ENCODE data around the gene TEAD4. TPM values are rescaled to one million over a fixed set of nuclear protein-coding genes. Genes with fewer than 3 reads are reported as not detected.

Gene TEAD4
- total RNA-seq, 1 donor from 2014 or later = 10.8 TPM

DNA sequence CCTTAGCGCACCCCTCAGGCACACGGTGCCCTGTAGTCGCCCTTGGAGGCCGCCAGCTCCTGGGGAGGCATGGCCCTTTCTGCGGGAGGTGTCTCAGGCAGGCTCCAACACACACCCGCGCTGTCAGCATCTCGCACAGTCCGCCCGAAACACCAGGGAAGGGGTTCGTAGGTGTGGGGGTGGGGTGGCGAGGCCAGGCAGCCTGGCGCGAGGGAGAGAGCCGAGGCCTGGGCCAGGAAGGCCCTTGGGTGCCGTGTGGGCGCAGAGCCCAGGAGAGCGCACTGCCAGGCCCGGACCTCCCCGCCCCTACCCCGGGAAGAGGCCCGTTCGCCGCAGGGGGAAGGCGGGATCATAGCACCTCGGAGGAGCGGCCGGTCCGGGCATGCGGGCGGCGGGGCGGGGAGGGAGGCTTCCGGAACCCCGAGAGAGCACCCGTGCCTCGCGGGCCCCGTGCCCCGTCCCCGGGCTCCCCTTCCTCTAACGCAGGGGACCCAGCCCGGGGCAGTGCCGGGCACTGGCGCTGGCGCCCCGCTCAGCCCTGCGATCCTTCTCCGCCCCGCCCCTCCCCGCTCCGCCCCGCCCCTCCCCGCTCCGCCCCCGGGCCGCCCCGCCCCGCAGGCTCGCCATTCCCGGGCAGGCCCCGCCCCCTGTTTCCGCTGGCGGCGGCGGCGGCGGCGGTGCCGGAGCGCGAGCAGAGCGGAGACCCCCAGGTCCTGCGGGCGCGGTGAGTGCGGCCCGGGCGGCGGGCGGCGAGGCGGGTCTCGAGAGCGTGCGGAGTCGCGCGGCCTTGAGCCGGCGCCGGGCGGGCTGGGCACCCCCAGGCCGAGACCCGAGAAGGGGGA is 117.8 kb downstream of the TEAD4 start, which contains the start of gene TSPAN9:
TSPAN9 (plus strand) TSS at position 650 of the 842 bp plus-strand sequence. CDS start 123,815 bp downstream, outside the sequence.
- peak; percentile 84 for DNase-seq (ENCODE audit: extremely low spot score, unreplicated experiment)
- Mint-ChIP-seq H3K9me3 (no peaks in the 10 kb centered on the region), H3K4me3 (peak within 1 kb of the TSS; percentile 90), H3K4me1 (ENCODE audit: unreplicated experiment) (peaks cover 18% of the 10 kb centered on the region), H3K27ac (peak within 1 kb of the TSS; percentile 82), H3K27me3 (peaks cover 5% of the 10 kb centered on the region), H3K36me3 (peaks cover 16% of the 10 kb centered on the region)
- TF ChIP-seq CTCF (conservative IDR thresholded peaks at IDR 0.05) = no peak

GRCh38 chr12:3077572-3078081 is 118.4 kb downstream of the TEAD4 start:
- peaks cover 5% of the 10 kb centered on the region for H3K27me3 Mint-ChIP-seq
- peak overlapping the region; percentile 63 for H3K27ac Mint-ChIP-seq
- no peaks in the 10 kb centered on the region for H3K9me3 Mint-ChIP-seq
- peaks cover 23% of the 10 kb centered on the region for H3K4me1 Mint-ChIP-seq (ENCODE audit: unreplicated experiment)
- DNase-seq (ENCODE audit: extremely low spot score, unreplicated experiment) = no peak
- peak overlapping the region; percentile 89 for H3K4me3 Mint-ChIP-seq
- peaks cover 23% of the 10 kb centered on the region for H3K36me3 Mint-ChIP-seq
- no peak for TF ChIP-seq CTCF (conservative IDR thresholded peaks at IDR 0.05)

DNA sequence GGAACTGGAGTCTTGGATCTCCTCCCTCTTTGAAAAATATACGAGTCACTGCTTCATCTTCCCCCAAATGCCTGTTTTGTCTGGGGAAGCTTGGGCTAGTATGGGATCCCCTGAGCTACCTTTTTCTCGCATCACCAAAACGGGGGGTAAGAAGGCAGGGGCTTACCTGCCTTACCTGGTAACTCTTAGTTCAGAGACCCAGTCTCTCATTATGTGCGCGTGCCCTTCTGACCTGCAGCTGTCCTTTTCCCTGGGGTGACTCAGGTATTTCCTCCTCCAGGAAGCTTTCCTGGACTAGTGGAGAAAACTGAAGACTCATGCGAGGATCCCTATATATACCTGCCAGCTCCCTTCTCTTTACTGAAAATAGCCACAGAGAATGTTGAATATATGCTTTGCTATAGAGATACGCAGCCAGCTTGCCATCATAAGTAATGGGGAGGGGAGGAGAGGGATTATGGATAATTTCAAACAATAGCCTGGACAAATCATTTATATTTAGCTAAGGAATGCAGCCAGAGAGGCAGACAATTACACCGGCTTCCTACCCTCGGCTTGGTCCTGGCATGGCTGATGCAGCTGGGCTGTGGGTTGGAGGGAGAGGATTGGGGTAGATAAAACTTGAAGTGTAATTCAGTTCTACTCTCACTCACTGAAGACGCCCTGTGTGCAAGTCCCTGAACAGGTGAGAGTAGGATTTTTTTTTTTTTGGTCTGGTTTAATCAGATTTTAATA is 119.1 kb downstream of the TEAD4 start:
- TF ChIP-seq CTCF (conservative IDR thresholded peaks at IDR 0.05) = no peak
- Mint-ChIP-seq H3K27ac (peak overlapping the region; percentile 63), H3K4me1 (ENCODE audit: unreplicated experiment) (peaks cover 24% of the 10 kb centered on the region), H3K9me3 (no peaks in the 10 kb centered on the region), H3K36me3 (peaks cover 25% of the 10 kb centered on the region), H3K4me3 (peak overlapping the region; percentile 89), H3K27me3 (peaks cover 3% of the 10 kb centered on the region)
- no peak for DNase-seq (ENCODE audit: extremely low spot score, unreplicated experiment)

DNA sequence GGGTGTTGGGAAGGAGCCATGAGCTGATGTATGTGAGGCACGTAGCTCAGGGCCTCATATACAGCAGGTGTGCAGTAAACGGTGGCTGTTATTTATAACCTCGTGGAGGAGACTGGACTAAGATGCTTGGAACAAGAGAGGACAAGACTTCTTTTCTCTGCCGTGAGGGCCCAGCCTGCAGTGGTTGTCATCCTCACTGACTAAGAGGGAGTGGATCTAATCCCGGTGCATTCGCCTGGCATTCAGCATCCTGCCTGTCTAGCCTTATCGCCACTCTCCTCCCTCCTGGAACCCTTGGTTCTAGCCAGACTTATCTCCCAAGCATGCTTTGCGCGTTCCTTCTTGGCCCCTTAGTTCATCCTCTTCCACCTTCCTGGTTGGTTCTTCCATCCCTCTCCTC is 121.9 kb downstream of the TEAD4 start:
- H3K4me3 Mint-ChIP-seq = peak overlapping the region; percentile 10

More for the DNA sequence above, 121.9 kb downstream of the TEAD4 start:
- no peaks in the 10 kb centered on the region for H3K9me3 Mint-ChIP-seq
- H3K4me1 Mint-ChIP-seq (ENCODE audit: unreplicated experiment) = peaks cover 22% of the 10 kb centered on the region
- H3K36me3 Mint-ChIP-seq = peaks cover 39% of the 10 kb centered on the region
- no peaks in the 10 kb centered on the region for H3K27me3 Mint-ChIP-seq
- no peak for DNase-seq (ENCODE audit: extremely low spot score, unreplicated experiment)
- no peak for TF ChIP-seq CTCF (conservative IDR thresholded peaks at IDR 0.05)
- H3K27ac Mint-ChIP-seq = no peak overlapping the region
